Measurements from ENCODE around the gene SPRR2D.

SPRR2D gene

GRCh38 chr1:153001382-153001781 lies 39.5 kb downstream of the SPRR2D start, which contains the start of gene SPRR3:
Gene SPRR3 (plus strand): TSS chr1:153001749. CDS start chr1:153003021, 1,272 bp downstream.
- in situ Hi-C loops (cut with HindIII; ENCODE audit: low sequenced_read_pairs) = no loop called here
- no peak for TF ChIP-seq CTCF (IDR thresholded peaks at IDR 0.05; ENCODE audit: low read depth, low read length)
- no peak for DNase-seq (ENCODE audit: low read depth, low spot score)
- H3K4me3 ChIP-seq (ENCODE audit: low read depth, low read length) = no peak within 1 kb of the TSS

- in situ Hi-C loops (cut with HindIII; ENCODE audit: low sequenced_read_pairs) = no loop called here
- H3K4me3 ChIP-seq (ENCODE audit: low read depth, low read length) = no peak overlapping the region
- no peak for TF ChIP-seq CTCF (IDR thresholded peaks at IDR 0.05; ENCODE audit: low read depth, low read length)
- no peak for DNase-seq (ENCODE audit: low read depth, low spot score)
Measured at GRCh38 chr1:153000294-153000693, 40.6 kb downstream of the SPRR2D start.

- no peak overlapping the region for H3K4me3 ChIP-seq (ENCODE audit: low read depth, low read length)
- no peak for DNase-seq (ENCODE audit: low read depth, low spot score)
- TF ChIP-seq CTCF (IDR thresholded peaks at IDR 0.05; ENCODE audit: low read depth, low read length) = no peak
- in situ Hi-C loops (cut with HindIII; ENCODE audit: low sequenced_read_pairs) = no loop called here
Measured at GRCh38 chr1:152999818-153000217, 41.1 kb downstream of the SPRR2D start.

- in situ Hi-C loops (cut with HindIII; ENCODE audit: low sequenced_read_pairs) = no loop called here
- DNase-seq (ENCODE audit: low read depth, low spot score) = no peak
- no peak overlapping the region for H3K4me3 ChIP-seq (ENCODE audit: low read depth, low read length)
- no peak for TF ChIP-seq CTCF (IDR thresholded peaks at IDR 0.05; ENCODE audit: low read depth, low read length)
Measured at GRCh38 chr1:152998476-152998875, 42.4 kb downstream of the SPRR2D start.

- H3K4me3 ChIP-seq (ENCODE audit: low read depth, low read length) = no peak overlapping the region
- TF ChIP-seq CTCF (IDR thresholded peaks at IDR 0.05; ENCODE audit: low read depth, low read length) = no peak
- DNase-seq (ENCODE audit: low read depth, low spot score) = no peak
- in situ Hi-C loops (cut with HindIII; ENCODE audit: low sequenced_read_pairs) = no loop called here
Measured at GRCh38 chr1:152997901-152998300, 43.0 kb downstream of the SPRR2D start.

GRCh38 chr1:152996633-152997400 lies 44.1 kb downstream of the SPRR2D start:
- TF ChIP-seq CTCF (IDR thresholded peaks at IDR 0.05; ENCODE audit: low read depth, low read length) = no peak
- in situ Hi-C loops (cut with HindIII; ENCODE audit: low sequenced_read_pairs) = no loop called here
- DNase-seq (ENCODE audit: low read depth, low spot score) = no peak
- no peak overlapping the region for H3K4me3 ChIP-seq (ENCODE audit: low read depth, low read length)
